Left lung (tissue), 10 donors: ENCODE measurements around the gene STX1A. TPM values are rescaled to one million over a fixed set of nuclear protein-coding genes. Genes with fewer than 3 reads are reported as not detected.

Source experiments
- ATAC-seq: fragments of 200-7000 bp; cut with Tn5 transposase; one replicate; pipeline ENCODE4 v1.9.1; 2020; ENCODE audit warnings: moderate library complexity
- DNase-seq, 4 donors: peaks; one replicate each; pipeline ENCODE4 v3.0.0-alpha.2; 2013 to 2020
- H3K27ac ChIP-seq, 2 donors: fragments of 200-600 bp; sonication (generic) in 1 of 2; one replicate each; pipeline versions ENCODE4 v1.5.0 to v1.8.0; 2020 to 2021
- H3K27me3 ChIP-seq, 2 donors: fragments of 200-600 bp; sonication (generic) in 1 of 2; one replicate each; pipeline versions ENCODE4 v1.5.0 to v1.8.0; 2020 to 2021
- H3K36me3 ChIP-seq, 2 donors: fragments of 200-600 bp; sonication (generic) in 1 of 2; one replicate each; pipeline versions ENCODE4 v1.5.0 to v1.8.0; 2020 to 2021
- H3K4me1 ChIP-seq, 2 donors: fragments of 200-600 bp; one replicate each; pipeline ENCODE4 v1.8.0; 2021
- H3K4me3 ChIP-seq, 2 donors: fragments of 200-600 bp; sonication (generic) in 1 of 2; one replicate each; pipeline versions ENCODE4 v1.5.0 to v1.8.0; 2020 to 2021; ENCODE audit warnings: mild to moderate bottlenecking in 1 of 2
- H3K9me3 ChIP-seq, 2 donors: fragments of 200-600 bp; sonication (generic) in 1 of 2; one replicate each; pipeline versions ENCODE4 v1.5.0 to v1.8.0; 2020 to 2021
- CTCF ChIP-seq, 2 donors: fragments of 200-600 bp; sonication (generic) in 1 of 2; IDR thresholded peaks; one replicate each; pipeline versions ENCODE4 v1.5.0 to v1.8.0; 2021; ENCODE audit warnings: antibody characterized with exemption in 2 of 2
- intact Hi-C, 2 donors: fragments of 100-400 bp; cut with DNase I; formaldehyde crosslinking; loops; one replicate each; pipeline versions ENCODE4 v1.11.2 to v1.14.2; 2022
- microRNA-seq, 2 donors: library from miRNA; unstranded; fragments of <30 nt; microRNA quantifications; one replicate each; pipeline ENCODE4, GENCODE V29; 2019
- polyA plus RNA-seq, 6 donors: library from polyadenylated mRNA; unstranded; fragments of 120-200 nt; gene quantifications; one replicate each; pipeline ENCODE4 v1.2.1, GENCODE V29; 2013; ENCODE audit not compliant: insufficient read length in 6 of 6
- total RNA-seq, 2 donors: library from RNA; stranded (reverse); fragmentation: NEBNext Ultra II Directional; extraction: Animal tissue kit (Norgen Biotek cat#: 25700); gene quantifications; one replicate each; pipeline ENCODE4 v1.2.1, GENCODE V29; 2021
- donor health status: DM: no; HTN: yes; CAD: no.
- donor health status: DM: no; HTN: no; CAD: no.

The STX1A gene
- total and polyA plus RNA-seq, 8 donors, result 5.4 to 11.5 (median 10.0) TPM

DNA sequence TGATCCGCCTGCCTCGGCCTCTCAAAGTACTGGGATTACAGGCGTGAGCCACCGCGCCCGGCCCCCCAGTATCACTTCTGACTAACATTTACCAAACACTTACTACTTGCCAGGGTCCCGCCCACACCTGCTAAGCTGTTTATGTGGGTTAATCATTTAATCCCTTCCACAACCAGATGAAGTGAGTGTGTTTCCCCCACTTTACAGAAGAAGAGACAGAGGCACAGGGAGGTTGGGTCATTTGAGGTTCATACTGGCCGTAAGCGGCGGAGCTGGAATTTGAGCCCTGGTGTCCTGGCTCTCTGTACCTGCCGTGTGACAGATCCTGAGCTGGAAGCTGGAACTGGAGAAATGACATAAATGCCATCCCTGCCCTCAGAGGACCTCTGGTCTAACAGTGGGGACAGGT is 66.9 kb downstream of the STX1A start:
- intact Hi-C loops, result no loop called here
- no peak overlapping the region for H3K27ac ChIP-seq
- ATAC-seq, result no peak
- TF ChIP-seq CTCF (IDR thresholded peaks at IDR 0.05), result no peak
- peaks cover 9 to 73% of the 10 kb centered on the region in 2 donors for H3K27me3 ChIP-seq
- no peak overlapping the region for H3K4me3 ChIP-seq
- peaks cover 0 to 7% of the 10 kb centered on the region in 2 donors for H3K4me1 ChIP-seq
- no peak for DNase-seq
- H3K9me3 ChIP-seq, result no peaks in the 10 kb centered on the region
- H3K36me3 ChIP-seq, result no peaks in the 10 kb centered on the region

DNA sequence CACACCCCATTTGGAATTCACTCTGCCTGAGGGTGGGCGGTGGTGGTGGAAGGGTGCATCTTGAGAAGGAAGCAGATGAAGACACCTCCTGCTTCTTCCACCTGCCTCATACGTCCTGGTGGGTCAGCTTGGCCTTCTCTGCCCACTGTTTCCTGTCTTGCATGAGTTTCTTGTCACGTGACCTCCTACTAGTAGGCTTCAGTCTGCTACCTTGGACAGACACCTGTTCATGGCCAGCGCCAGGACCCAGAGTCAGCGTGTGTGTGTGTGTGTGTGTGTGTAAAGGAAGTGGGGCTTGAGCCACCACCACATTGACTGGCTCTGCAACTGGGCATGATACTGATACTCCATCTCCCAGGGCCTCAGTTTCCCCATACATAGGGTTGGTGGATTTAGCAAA is 68.9 kb downstream of the STX1A start:
- TF ChIP-seq CTCF (IDR thresholded peaks at IDR 0.05), result no peak
- peaks cover 18 to 87% of the 10 kb centered on the region in 2 donors for H3K27me3 ChIP-seq
- no peak overlapping the region for H3K4me3 ChIP-seq
- ATAC-seq (no peak), DNase-seq (no peak)
- peaks cover 0 to 8% of the 10 kb centered on the region in 2 donors for H3K4me1 ChIP-seq
- intact Hi-C loops, result no loop called here
- H3K9me3 ChIP-seq, result no peaks in the 10 kb centered on the region
- H3K27ac ChIP-seq, result no peak overlapping the region
- no peaks in the 10 kb centered on the region for H3K36me3 ChIP-seq

GRCh38 chr7:73649576-73649975 is 69.9 kb downstream of the STX1A start:
- Histone ChIP-seq H3K4me1 (peaks cover 0 to 8% of the 10 kb centered on the region in 2 donors), H3K36me3 (no peaks in the 10 kb centered on the region), H3K9me3 (no peaks in the 10 kb centered on the region), H3K27ac (no peak overlapping the region), H3K27me3 (peaks cover 18 to 95% of the 10 kb centered on the region in 2 donors), H3K4me3 (no peak overlapping the region)
- intact Hi-C loops, result no loop called here
- DNase-seq (no peak), ATAC-seq (no peak)
- TF ChIP-seq CTCF (IDR thresholded peaks at IDR 0.05), result no peak

Small RNA genes lying within 50 kb of the gene (microRNA-seq; reads per million reads assigned to microRNA genes)
- gene MIR4284, result 0 to 0.14 reads per million in 2 donors

Other genes with a start within 250 kb of the STX1A start
- gene BAZ1B, start 197.4 kb downstream of the STX1A start, total RNA-seq, result 10 to 100 TPM; 51.7 to 55.8 TPM
- 10 to 100 TPM; 69.6 to 84.8 (median 74.2) TPM for gene BAZ1B, start 197.4 kb downstream of the STX1A start, polyA plus RNA-seq
- gene BCL7B, start 162.0 kb downstream of the STX1A start, total RNA-seq, result 10 to 100 TPM; 46.0 to 57.8 TPM
- gene BCL7B, start 162.0 kb downstream of the STX1A start, polyA plus RNA-seq, result 10 to 100 TPM; 27.9 to 37.5 (median 31.8) TPM
- 10 to 100 TPM; 29.9 to 38.8 TPM for gene TBL2, start 141.1 kb downstream of the STX1A start, total RNA-seq
- 10 to 100 TPM; 35.4 to 41.0 (median 39.8) TPM for gene TBL2, start 141.1 kb downstream of the STX1A start, polyA plus RNA-seq
- gene MLXIPL, start 95.1 kb downstream of the STX1A start, total RNA-seq, result 1 to 10 TPM; 1.4 to 6.2 TPM
- 1 to 10 TPM in 5 of 6 donors, under 1 TPM in 1; 0.67 to 5.3 (median 2.5) TPM for gene MLXIPL, start 95.1 kb downstream of the STX1A start, polyA plus RNA-seq
- gene VPS37D, start 51.8 kb downstream of the STX1A start, total RNA-seq, result 1 to 10 TPM in 1 of 2 donors, under 1 TPM in 1; 0.89 to 2.0 TPM
- 10 to 100 TPM in 1 of 6 donors, 1 to 10 TPM in 5; 6.2 to 10.1 (median 8.3) TPM for gene VPS37D, start 51.8 kb downstream of the STX1A start, polyA plus RNA-seq
- 10 to 100 TPM; 10.3 to 10.4 TPM for gene DNAJC30, start 36.2 kb downstream of the STX1A start, total RNA-seq
- gene DNAJC30, start 36.2 kb downstream of the STX1A start, polyA plus RNA-seq, result 10 to 100 TPM in 2 of 6 donors, 1 to 10 TPM in 4; 7.2 to 10.4 (median 9.1) TPM
- gene BUD23, start 36.1 kb downstream of the STX1A start, total RNA-seq, result 10 to 100 TPM; 44.6 to 66.3 TPM
- 10 to 100 TPM; 73.9 to 95.0 (median 80.2) TPM for gene BUD23, start 36.1 kb downstream of the STX1A start, polyA plus RNA-seq
- gene ABHD11, start 19.1 kb upstream of the STX1A start, total RNA-seq, result 10 to 100 TPM; 35.6 to 36.3 TPM
- 10 to 100 TPM; 12.5 to 19.9 (median 14.4) TPM for gene ABHD11, start 19.1 kb upstream of the STX1A start, polyA plus RNA-seq
- gene CLDN3, start 50.6 kb upstream of the STX1A start, total RNA-seq, result 10 to 100 TPM; 23.8 to 35.9 TPM
- gene CLDN3, start 50.6 kb upstream of the STX1A start, polyA plus RNA-seq, result 10 to 100 TPM; 10.1 to 23.8 (median 17.0) TPM
- gene CLDN4, start 111.3 kb upstream of the STX1A start, total RNA-seq, result 100 to 1,000 TPM; 108 to 219 TPM
- gene CLDN4, start 111.3 kb upstream of the STX1A start, polyA plus RNA-seq, result 10 to 100 TPM; 67.1 to 99.4 (median 86.7) TPM
- 1 to 10 TPM; 1.5 to 2.6 TPM for gene METTL27, start 122.8 kb upstream of the STX1A start, total RNA-seq
- 1 to 10 TPM; 2.1 to 6.4 (median 4.6) TPM for gene METTL27, start 122.8 kb upstream of the STX1A start, polyA plus RNA-seq
- gene TMEM270, start 141.5 kb upstream of the STX1A start, total RNA-seq, result not detected
- not detected for gene TMEM270, start 141.5 kb upstream of the STX1A start, polyA plus RNA-seq